ENCODE measurements around the gene MFAP2. TPM values are rescaled to one million over a fixed set of nuclear protein-coding genes. Genes with fewer than 3 reads are reported as not detected.

The MFAP2 gene
- total and polyA plus RNA-seq, 8 donors: 2.7 to 31.5 (median 9.0) TPM; not detected in 1

DNA sequence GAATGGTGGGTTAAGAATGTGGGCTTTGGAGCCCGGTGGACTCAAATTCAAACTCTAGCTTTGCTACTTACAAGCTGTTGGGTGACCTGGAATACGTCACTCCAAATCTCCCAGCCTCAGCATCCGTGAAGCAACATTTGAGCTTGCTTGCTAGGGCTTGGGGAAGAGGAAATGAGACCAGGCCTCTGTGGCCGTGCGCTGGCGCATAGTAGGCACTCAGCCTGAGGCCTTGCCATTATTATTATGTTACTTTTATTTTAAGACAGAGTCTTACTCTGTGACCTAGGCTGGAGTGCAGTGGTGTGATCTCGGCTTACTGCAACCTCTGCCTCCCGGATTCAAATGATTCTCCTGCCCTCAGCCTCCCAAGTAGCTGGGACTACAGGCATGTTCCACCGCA is 12.3 kb upstream of the MFAP2 start:
- intact Hi-C loops (cut with DNase I; ENCODE audit: low total_unique reads): no loop called here
- Histone ChIP-seq H3K4me3 (no peak overlapping the region), H3K9me3 (no peaks in the 10 kb centered on the region), H3K27me3 (no peaks in the 10 kb centered on the region), H3K4me1 (no peaks in the 10 kb centered on the region), H3K36me3 (peaks cover 12 to 96% (median 88%) of the 10 kb centered on the region in 4 donors), H3K27ac (no peak overlapping the region)
- 90 to 98% (median 94%) methylated on average over 8 to 9 of the region's 9 CpGs for WGBS, 5 donors
- DNase-seq: no peak
- no peak for TF ChIP-seq POLR2AphosphoS5 (IDR thresholded peaks at IDR 0.05)
- no peak for TF ChIP-seq CTCF (IDR thresholded peaks at IDR 0.05)
- no peak for TF ChIP-seq POLR2A (IDR thresholded peaks at IDR 0.05)
- TF ChIP-seq EP300 (IDR thresholded peaks at IDR 0.05): no peak

DNA sequence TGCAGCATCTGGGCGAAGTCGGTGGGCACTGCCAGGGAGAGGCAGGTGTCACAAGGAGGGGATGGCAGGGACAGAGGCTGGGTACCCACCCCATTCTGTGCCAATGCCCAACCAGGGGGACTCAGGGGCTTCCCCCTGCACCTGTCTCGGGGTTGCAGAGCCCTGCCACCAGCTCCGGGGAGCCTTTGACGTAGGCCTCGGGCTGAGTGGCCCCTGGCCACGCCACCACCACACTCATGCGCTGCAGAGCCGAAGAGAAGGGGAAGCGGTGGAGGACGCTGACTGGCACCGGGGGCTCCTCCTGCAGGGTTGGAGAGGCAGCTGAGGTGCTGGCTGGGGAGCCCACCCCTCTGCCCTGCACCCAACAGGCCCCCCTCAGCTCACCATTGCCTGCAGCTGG is 11.7 kb upstream of the MFAP2 start:
- Histone ChIP-seq H3K27ac (no peak overlapping the region), H3K36me3 (peaks cover 18 to 96% (median 89%) of the 10 kb centered on the region in 4 donors), H3K27me3 (no peaks in the 10 kb centered on the region), H3K9me3 (no peaks in the 10 kb centered on the region), H3K4me3 (no peak overlapping the region), H3K4me1 (no peaks in the 10 kb centered on the region)
- no peak for DNase-seq
- 89 to 96% (median 93%) methylated on average over 4 to 12 of the region's 12 CpGs for WGBS, 5 donors
- intact Hi-C loops (cut with DNase I; ENCODE audit: low total_unique reads): no loop called here
- no peak for TF ChIP-seq POLR2A (IDR thresholded peaks at IDR 0.05)

DNA sequence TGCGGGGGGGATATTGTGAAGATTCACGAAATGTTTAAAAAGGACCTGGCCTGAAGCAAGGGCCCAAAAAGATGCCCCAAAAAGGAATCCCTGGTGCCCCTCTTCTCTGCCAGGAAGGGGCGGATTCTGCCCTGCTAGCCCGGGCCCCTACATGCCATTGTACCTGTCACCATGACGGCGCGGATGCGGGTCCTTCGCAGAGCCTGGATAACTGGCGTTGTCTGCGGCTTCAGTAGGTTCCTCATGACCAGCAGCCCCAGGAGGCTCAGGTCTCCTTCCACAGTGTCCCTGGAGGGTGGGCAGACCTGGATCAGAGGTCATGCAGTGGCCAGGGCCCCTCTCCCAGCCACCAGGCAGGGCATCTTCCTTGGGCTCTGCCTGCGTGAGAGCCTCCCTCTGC is 11.2 kb upstream of the MFAP2 start:
- intact Hi-C loops (cut with DNase I; ENCODE audit: low total_unique reads): no loop called here
- Histone ChIP-seq H3K4me1 (no peaks in the 10 kb centered on the region), H3K36me3 (peaks cover 20 to 96% (median 89%) of the 10 kb centered on the region in 4 donors), H3K27me3 (no peaks in the 10 kb centered on the region), H3K27ac (no peak overlapping the region), H3K9me3 (no peaks in the 10 kb centered on the region), H3K4me3 (no peak overlapping the region)
- TF ChIP-seq EP300 (IDR thresholded peaks at IDR 0.05) (no peak), CTCF (IDR thresholded peaks at IDR 0.05) (no peak), POLR2A (IDR thresholded peaks at IDR 0.05) (no peak)
- WGBS, 5 donors: 94 to 98% (median 97%) methylated on average over 11 to 12 of the region's 12 CpGs
- no peak for DNase-seq

DNA sequence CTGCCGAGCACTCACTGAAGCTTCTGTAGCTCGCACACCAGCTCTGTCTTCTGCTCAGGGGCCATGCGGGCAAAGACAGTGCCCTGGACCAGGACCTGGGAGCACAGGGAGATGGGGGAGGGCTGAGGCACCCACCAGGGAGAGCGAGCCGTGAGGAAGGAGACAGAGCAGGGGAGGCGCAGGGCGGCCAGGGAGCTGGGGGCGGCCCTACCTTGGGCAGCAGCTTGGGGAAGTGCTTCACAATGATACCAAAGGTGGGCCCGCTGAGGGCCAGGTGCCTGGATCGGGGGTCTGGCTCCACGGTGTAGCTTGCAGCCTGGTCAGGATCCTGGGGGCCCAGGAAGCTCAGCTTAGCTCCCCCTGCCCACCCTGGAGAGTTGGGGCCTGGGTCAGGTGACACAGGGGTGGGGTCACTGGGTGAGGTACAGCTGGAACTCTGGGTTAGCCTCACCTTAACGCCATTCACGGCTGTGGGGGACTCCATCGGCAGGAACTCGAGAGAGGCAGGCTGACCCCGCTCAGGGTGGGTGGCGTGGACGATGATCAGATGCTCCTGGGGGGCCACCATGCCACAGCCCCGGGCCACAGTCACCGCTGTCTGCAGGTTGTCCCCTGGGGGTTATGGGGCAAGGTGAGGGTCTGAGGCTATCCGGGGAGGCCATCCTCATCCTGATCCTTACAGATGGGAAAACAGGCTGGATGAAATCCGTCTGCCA is 9.4 kb upstream of the MFAP2 start:
- Histone ChIP-seq H3K36me3 (peaks cover 19 to 96% (median 86%) of the 10 kb centered on the region in 4 donors), H3K4me1 (peaks cover 0 to 3% (median under 1%) of the 10 kb centered on the region in 4 donors), H3K4me3 (no peak overlapping the region), H3K27me3 (no peaks in the 10 kb centered on the region), H3K27ac (no peak overlapping the region), H3K9me3 (no peaks in the 10 kb centered on the region)
- 94 to 97% (median 96%) methylated on average over 17 to 22 of the region's 22 CpGs for WGBS, 5 donors
- TF ChIP-seq CTCF (IDR thresholded peaks at IDR 0.05) (no peak), POLR2AphosphoS5 (IDR thresholded peaks at IDR 0.05) (no peak), POLR2A (IDR thresholded peaks at IDR 0.05) (no peak), EP300 (IDR thresholded peaks at IDR 0.05) (no peak)
- intact Hi-C loops (cut with DNase I; ENCODE audit: low total_unique reads): no loop called here
- no peak for DNase-seq

DNA sequence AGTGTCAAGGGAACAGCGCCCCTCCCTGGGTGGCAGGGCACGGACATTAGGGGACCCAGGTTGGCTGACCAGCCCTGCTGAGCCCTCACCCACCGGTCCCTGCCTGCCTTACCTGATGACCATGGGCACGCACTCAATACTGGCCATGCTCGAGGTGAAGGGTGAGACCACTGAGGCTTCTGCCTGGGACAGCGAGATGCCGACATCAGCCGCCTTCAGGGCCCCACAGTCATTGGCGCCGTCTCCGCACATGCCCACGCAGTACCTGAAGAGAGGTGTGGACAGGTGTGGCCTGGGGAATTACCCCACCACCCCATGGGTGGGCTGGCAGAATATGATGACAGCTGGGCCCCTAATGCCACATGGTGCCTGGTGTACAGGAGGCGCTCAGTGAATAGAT is 7.8 kb upstream of the MFAP2 start:
- Histone ChIP-seq H3K27me3 (no peaks in the 10 kb centered on the region), H3K4me3 (no peak overlapping the region), H3K27ac (no peak overlapping the region), H3K4me1 (peaks cover 0 to 8% (median 4%) of the 10 kb centered on the region in 4 donors), H3K36me3 (peaks cover 19 to 83% (median 77%) of the 10 kb centered on the region in 4 donors), H3K9me3 (no peaks in the 10 kb centered on the region)
- no peak for DNase-seq
- intact Hi-C loops (cut with DNase I; ENCODE audit: low total_unique reads): no loop called here
- WGBS, 5 donors: 93 to 96% (median 94%) methylated on average over 11 to 13 of the region's 13 CpGs
- TF ChIP-seq POLR2A (IDR thresholded peaks at IDR 0.05): no peak
- TF ChIP-seq EP300 (IDR thresholded peaks at IDR 0.05): no peak
